COR-L47 (cell line): Measurements from ENCODE around the gene CRACR2B.
A peak's percentile ranks its signal among the peaks of the same experiment; 100 is the strongest.

Experiments used
- DNase-seq: peaks from one replicate; lab custom pipeline; 2025; lab: John Stamatoyannopoulos, UW

CRACR2B gene

GRCh38 chr11:827146-827896 lies 398 bp upstream of the CRACR2B start:
- DNase-seq = no peak

- DNase-seq = no peak
Observed at GRCh38 chr11:828506-829175, 922 bp downstream of the CRACR2B start.

- no peak for DNase-seq
Observed at GRCh38 chr11:829176-829846, 1.6 kb downstream of the CRACR2B start.

- DNase-seq = no peak
Observed at GRCh38 chr11:829847-830294, 2.2 kb downstream of the CRACR2B start.

GRCh38 chr11:830295-831117 lies 2.8 kb downstream of the CRACR2B start:
- DNase-seq = peak; percentile 79

GRCh38 chr11:831118-831864 lies 3.6 kb downstream of the CRACR2B start:
- DNase-seq = peak; percentile 63

- no peak for DNase-seq
Observed at GRCh38 chr11:831961-832528, 4.3 kb downstream of the CRACR2B start.

GRCh38 chr11:832529-833113 lies 4.9 kb downstream of the CRACR2B start, which contains the start of gene CD151:
Gene CD151, plus strand, starts transcription at chr11:832952. Its CDS starts 3,118 bp downstream, at chr11:836070.
- peak; percentile 17 for DNase-seq

GRCh38 chr11:833114-833791 lies 5.5 kb downstream of the CRACR2B start:
- DNase-seq = no peak

- no peak for DNase-seq
Observed at GRCh38 chr11:833849-834311, 6.2 kb downstream of the CRACR2B start.

- DNase-seq = no peak
Observed at GRCh38 chr11:834371-835316, 6.9 kb downstream of the CRACR2B start.

- DNase-seq = no peak
Observed at GRCh38 chr11:836274-836673, 8.6 kb downstream of the CRACR2B start.

- no peak for DNase-seq
Observed at GRCh38 chr11:836700-837099, 9.0 kb downstream of the CRACR2B start.

GRCh38 chr11:837189-837989 lies 9.7 kb downstream of the CRACR2B start:
- no peak for DNase-seq

- no peak for DNase-seq
Observed at GRCh38 chr11:837990-838307, 10.2 kb downstream of the CRACR2B start.

GRCh38 chr11:838441-839279 lies 10.9 kb downstream of the CRACR2B start:
- no peak for DNase-seq

GRCh38 chr11:839280-839623 lies 11.5 kb downstream of the CRACR2B start:
- DNase-seq = no peak
